ENCODE data around the gene IL18BP. TPM values are rescaled to one million over a fixed set of nuclear protein-coding genes. Genes with fewer than 3 reads are reported as not detected.

The IL18BP gene
- total RNA-seq, 1 experiment from 2014 or later: 17.9 TPM

- Histone ChIP-seq H3K79me2 (ENCODE audit: low read depth) (no peaks in the 10 kb centered on the region), H3K9me2 (ENCODE audit: insufficient read depth) (no peaks in the 10 kb centered on the region), H2AFZ (no peak overlapping the region), H3K36me3 (ENCODE audit: low read depth) (peaks cover 7% of the 10 kb centered on the region; the same call in 1 of the 2 replicates), H3K4me3 (no peak overlapping the region), H3K27me3 (ENCODE audit: insufficient read depth, low read depth) (no peaks in the 10 kb centered on the region), H4K20me1 (ENCODE audit: insufficient read depth) (peaks cover 18% of the 10 kb centered on the region), H3K4me2 (no peak overlapping the region), H3F3A (ENCODE audit: insufficient read depth, low read depth) (no peaks in the 10 kb centered on the region), H3K27ac (no peak overlapping the region), H3K9me3 (ENCODE audit: insufficient read depth, low read depth) (no peaks in the 10 kb centered on the region), H3K4me1 (replicated peaks; ENCODE audit: insufficient read depth) (no peaks in the 10 kb centered on the region)
- POLR2A ChIA-PET (ENCODE audit: unreplicated experiment): no interaction called here
- no peak for DNase-seq
- TF ChIP-seq EZH2 (IDR thresholded peaks at IDR 0.05; ENCODE audit: low read depth): no peak
- no peak for TF ChIP-seq CTCF (conservative IDR thresholded peaks at IDR 0.05)
- BruUV-seq (replicated peaks): no TSS peak
- CTCF ChIA-PET: interaction anchor here (1.3 kb wide), 1 partner anchor 451 kb away, joined by 3 read pairs; no protein-coding TSS in a partner anchor
- intact Hi-C loops (cut with micrococcal nuclease; ENCODE audit: unreplicated experiment): loop anchor here (1.0 kb wide), 1 partner anchor 452 kb away; no protein-coding TSS in a partner anchor
Measured at GRCh38 chr11:71979602-71980001, 19.1 kb upstream of the IL18BP start.

GRCh38 chr11:71986131-71986530, 12.6 kb upstream of the IL18BP start:
- Histone ChIP-seq H3K9me2 (ENCODE audit: insufficient read depth) (no peaks in the 10 kb centered on the region), H3K9me3 (ENCODE audit: insufficient read depth, low read depth) (no peaks in the 10 kb centered on the region), H2AFZ (no peak overlapping the region), H3K4me1 (replicated peaks; ENCODE audit: insufficient read depth) (no peaks in the 10 kb centered on the region), H3K36me3 (ENCODE audit: low read depth) (peaks cover 10% of the 10 kb centered on the region), H4K20me1 (ENCODE audit: insufficient read depth) (peaks cover 7% of the 10 kb centered on the region), H3K4me2 (no peak overlapping the region), H3F3A (ENCODE audit: insufficient read depth, low read depth) (peaks cover 7% of the 10 kb centered on the region; the same call in 1 of the 2 replicates), H3K79me2 (ENCODE audit: low read depth) (no peaks in the 10 kb centered on the region), H3K27ac (no peak overlapping the region), H3K4me3 (no peak overlapping the region), H3K27me3 (ENCODE audit: insufficient read depth, low read depth) (no peaks in the 10 kb centered on the region)
- no TSS peak for BruUV-seq (replicated peaks)
- TF ChIP-seq EZH2 (IDR thresholded peaks at IDR 0.05; ENCODE audit: low read depth): no peak
- TF ChIP-seq CTCF (conservative IDR thresholded peaks at IDR 0.05): no peak
- POLR2A ChIA-PET (ENCODE audit: unreplicated experiment): no interaction called here
- intact Hi-C loops (cut with micrococcal nuclease; ENCODE audit: unreplicated experiment): no loop called here
- CTCF ChIA-PET: no interaction called here
- DNase-seq: no peak

- no peaks in the 10 kb centered on the region for H3K27me3 ChIP-seq (ENCODE audit: insufficient read depth, low read depth)
- H3F3A ChIP-seq (ENCODE audit: insufficient read depth, low read depth): peaks cover 7% of the 10 kb centered on the region; the same call in 1 of the 2 replicates
- no peak overlapping the region for H3K27ac ChIP-seq
- no peak overlapping the region for H3K4me3 ChIP-seq
- H3K79me2 ChIP-seq (ENCODE audit: low read depth): no peaks in the 10 kb centered on the region
- H3K4me2 ChIP-seq: no peak overlapping the region
- no peak for TF ChIP-seq CTCF (conservative IDR thresholded peaks at IDR 0.05)
- no peak for TF ChIP-seq EZH2 (IDR thresholded peaks at IDR 0.05; ENCODE audit: low read depth)
- no peak for DNase-seq
- no peaks in the 10 kb centered on the region for H3K4me1 ChIP-seq (replicated peaks; ENCODE audit: insufficient read depth)
- no peak overlapping the region for H2AFZ ChIP-seq
- CTCF ChIA-PET: no interaction called here
- H4K20me1 ChIP-seq (ENCODE audit: insufficient read depth): peaks cover 7% of the 10 kb centered on the region
- no TSS peak for BruUV-seq (replicated peaks)
- H3K9me3 ChIP-seq (ENCODE audit: insufficient read depth, low read depth): no peaks in the 10 kb centered on the region
- intact Hi-C loops (cut with micrococcal nuclease; ENCODE audit: unreplicated experiment): no loop called here
- no peaks in the 10 kb centered on the region for H3K9me2 ChIP-seq (ENCODE audit: insufficient read depth)
- H3K36me3 ChIP-seq (ENCODE audit: low read depth): peaks cover 10% of the 10 kb centered on the region
- POLR2A ChIA-PET (ENCODE audit: unreplicated experiment): no interaction called here
Measured at GRCh38 chr11:71987521-71987920, 11.2 kb upstream of the IL18BP start.
